H1 (cell line): ENCODE measurements around the gene MIF4GD. TPM values are rescaled to one million over a fixed set of nuclear protein-coding genes. Genes with fewer than 3 reads are reported as not detected.

Experiments used
- CTCF ChIA-PET: fragments of 300-600 bp; sonication (Branson Sonifier 250); formaldehyde crosslinking; loops from one replicate; lab custom pipeline; 2021; ENCODE audit not compliant: partially characterized antibody; lab: Charles Lee
- POLR2A ChIA-PET: fragments of 300-600 bp; sonication (Branson Sonifier 250); formaldehyde crosslinking; loops from one replicate; lab custom pipeline; 2021; ENCODE audit warnings: inconsistent platforms; ENCODE audit not compliant: partially characterized antibody; lab: Charles Lee
- DNase-seq, 2 experiments: peaks; one replicate each; pipeline versions ENCODE4 v3.0.0 to v3.0.0-alpha.2; 2010 to 2022; ENCODE audit warnings: low spot score in 2 of 2, low read depth in 1 of 2, mixed read lengths in 1 of 2
- FAIRE-seq: peaks from 2 replicates; lab custom pipeline; 2011; peaks lifted over from hg19 to GRCh38; lab: Jason Lieb, UNC
- H2AFZ ChIP-seq: 2 replicates; pipeline ENCODE4 v1.8.1; 2012; ENCODE audit warnings: low read length, inconsistent platforms
- H2AK5ac ChIP-seq: 2 replicates; pipeline ENCODE4 v1.6.1; 2013; ENCODE audit warnings: low read depth, low read length
- H2BK120ac ChIP-seq: replicated peaks from 2 replicates; pipeline ENCODE3; 2013; ENCODE audit warnings: low read depth, low read length, inconsistent platforms
- H2BK12ac ChIP-seq: 2 replicates; pipeline ENCODE4 v1.6.1; 2013; ENCODE audit warnings: low read depth, low read length
- H2BK15ac ChIP-seq: 2 replicates; pipeline ENCODE4 v1.6.1; 2013; ENCODE audit warnings: low read length
- H2BK20ac ChIP-seq: 2 replicates; pipeline ENCODE4 v1.6.1; 2013; ENCODE audit warnings: low read length
- H2BK5ac ChIP-seq: 2 replicates; pipeline ENCODE4 v1.6.1; 2013; ENCODE audit warnings: low read depth, low read length
- H3K14ac ChIP-seq: 2 replicates; pipeline ENCODE4 v1.6.1; 2013; ENCODE audit warnings: inconsistent platforms; ENCODE audit not compliant: insufficient read length
- H3K18ac ChIP-seq: 2 replicates; pipeline ENCODE4 v1.6.1; 2013; ENCODE audit warnings: low read length; ENCODE audit errors: extremely low read depth
- H3K23ac ChIP-seq: 2 replicates; pipeline ENCODE4 v1.6.1; 2013; ENCODE audit warnings: inconsistent platforms; ENCODE audit not compliant: insufficient read length
- H3K23me2 ChIP-seq: 2 replicates; pipeline ENCODE4 v1.6.1; 2013; ENCODE audit warnings: low read depth, low read length
- H3K27ac ChIP-seq: 2 replicates; pipeline ENCODE4 v1.6.1; 2011; ENCODE audit warnings: low read depth, low read length, inconsistent platforms
- H3K27me3 ChIP-seq, 4 experiments: replicated peaks in 1 of 4; 1 replicate in 1 of 4; 2 replicates in 3 of 4; pipeline versions ENCODE4 v1.6.1 to v1.8.1; 2011 to 2013; ENCODE audit warnings: low read length in 3 of 4, mild to moderate bottlenecking in 3 of 4, inconsistent platforms in 2 of 4, mixed read lengths in 2 of 4, moderate library complexity in 1 of 4; ENCODE audit not compliant: control insufficient read depth in 3 of 4, insufficient read depth in 3 of 4; ENCODE audit errors: extremely low read depth in 1 of 4
- H3K36me3 ChIP-seq, 4 experiments: 2 replicates each; pipeline versions ENCODE4 v1.6.1 to v1.8.1; 2011 to 2013; ENCODE audit warnings: mild to moderate bottlenecking in 4 of 4, low read length in 3 of 4, moderate library complexity in 2 of 4, control low read depth in 1 of 4, inconsistent platforms in 1 of 4; ENCODE audit not compliant: insufficient read depth in 4 of 4, control insufficient read depth in 2 of 4
- H3K4ac ChIP-seq: replicated peaks from 2 replicates; pipeline ENCODE3; 2013; ENCODE audit warnings: low read length, low read depth, mixed read lengths, inconsistent platforms; ENCODE audit not compliant: insufficient read length
- H3K4me1 ChIP-seq, 4 experiments: replicated peaks in 1 of 4; 1 replicate in 1 of 4; 2 replicates in 3 of 4; pipeline versions ENCODE4 v1.6.1 to v1.8.1; 2011 to 2013; ENCODE audit warnings: low read length in 3 of 4, inconsistent platforms in 2 of 4, mixed read lengths in 1 of 4; ENCODE audit not compliant: insufficient read depth in 4 of 4, control insufficient read depth in 3 of 4
- H3K4me2 ChIP-seq, 2 experiments: 2 replicates each; pipeline versions ENCODE4 v1.6.1 to v1.8.1; 2011 to 2013; ENCODE audit warnings: low read depth in 2 of 2, low read length in 2 of 2, control low read depth in 1 of 2, inconsistent platforms in 1 of 2, mild to moderate bottlenecking in 1 of 2; ENCODE audit not compliant: insufficient read depth in 1 of 2
- H3K4me3 ChIP-seq, 4 experiments: fragments of 200-600, 300-600 bp in 1 of 4; sonication (generic), shearing (Covaris generic), sonication (Bioruptor Twin) in 1 of 4; 2 replicates each; pipeline versions ENCODE4 v1.5.1 to v1.8.1; 2011 to 2016; ENCODE audit warnings: low read length in 4 of 4, low read depth in 3 of 4, control low read depth in 2 of 4, inconsistent platforms in 2 of 4, mild to moderate bottlenecking in 2 of 4, mixed read lengths in 1 of 4, moderate library complexity in 1 of 4; ENCODE audit not compliant: insufficient read depth in 2 of 4; ENCODE audit errors: extremely low read depth in 1 of 4
- H3K56ac ChIP-seq: replicated peaks from 2 replicates; pipeline ENCODE3; 2013; ENCODE audit warnings: low read depth, mild to moderate bottlenecking, mixed read lengths, low read length, inconsistent platforms; ENCODE audit not compliant: insufficient read length
- H3K79me1 ChIP-seq: 2 replicates; pipeline ENCODE4 v1.6.1; 2013; ENCODE audit warnings: low read depth, low read length, control low read depth
- H3K79me2 ChIP-seq, 2 experiments: 2 replicates each; pipeline versions ENCODE4 v1.6.1 to v1.8.1; 2012 to 2013; ENCODE audit warnings: low read length in 2 of 2, mild to moderate bottlenecking in 2 of 2, inconsistent platforms in 1 of 2; ENCODE audit not compliant: insufficient read depth in 2 of 2, control insufficient read depth in 1 of 2
- H3K9ac ChIP-seq, 4 experiments: replicated peaks in 1 of 4; 1 replicate in 1 of 4; 2 replicates in 3 of 4; pipeline versions ENCODE4 v1.6.1 to v1.8.1; 2011 to 2013; ENCODE audit warnings: low read depth in 3 of 4, low read length in 3 of 4, control low read depth in 2 of 4, mild to moderate bottlenecking in 2 of 4, moderate library complexity in 2 of 4, inconsistent platforms in 1 of 4; ENCODE audit errors: extremely low read depth in 1 of 4
- H3K9me3 ChIP-seq, 2 experiments: 2 replicates each; pipeline versions ENCODE4 v1.6.1 to v1.8.1; 2012 to 2013; ENCODE audit warnings: mild to moderate bottlenecking in 2 of 2, moderate library complexity in 2 of 2, control low read depth in 1 of 2, inconsistent platforms in 1 of 2, low read depth in 1 of 2, low read length in 1 of 2, mixed read lengths in 1 of 2; ENCODE audit not compliant: insufficient read depth in 2 of 2
- H4K20me1 ChIP-seq, 2 experiments: replicated peaks in 1 of 2; 2 replicates each; pipeline versions ENCODE3 to v1.8.1; 2011 to 2013; ENCODE audit warnings: inconsistent platforms in 2 of 2, low read length in 2 of 2, mild to moderate bottlenecking in 1 of 2; ENCODE audit not compliant: insufficient read depth in 2 of 2, control insufficient read depth in 1 of 2
- H4K5ac ChIP-seq: 2 replicates; pipeline ENCODE4 v1.6.1; 2013; ENCODE audit warnings: low read length, low read depth, mixed read lengths, inconsistent platforms; ENCODE audit not compliant: insufficient read length
- H4K8ac ChIP-seq: 2 replicates; pipeline ENCODE4 v1.8.0; 2013; ENCODE audit warnings: mild to moderate bottlenecking, moderate library complexity, low read length, inconsistent platforms; ENCODE audit not compliant: insufficient read depth; ENCODE audit errors: extremely low read depth
- H4K91ac ChIP-seq: replicated peaks from 2 replicates; pipeline ENCODE3; 2013; ENCODE audit warnings: low read length, mixed read lengths, inconsistent platforms; ENCODE audit not compliant: insufficient read length
- CTCF ChIP-seq, 3 experiments: IDR thresholded peaks; 1 replicate in 2 of 3; 2 replicates in 1 of 3; pipeline versions ENCODE4 v1.5.1 to v1.6.1; 2011; ENCODE audit warnings: low read length in 3 of 3, mild to moderate bottlenecking in 3 of 3, inconsistent platforms in 2 of 3, low read depth in 1 of 3, moderate library complexity in 1 of 3; ENCODE audit not compliant: insufficient read depth in 1 of 3; ENCODE audit errors: control extremely low read depth in 1 of 3
- KDM4A ChIP-seq: IDR thresholded peaks from one replicate; pipeline ENCODE4 v1.7.1; 2012; ENCODE audit warnings: low read depth, mild to moderate bottlenecking, moderate library complexity, low read length, inconsistent platforms; ENCODE audit not compliant: severe bottlenecking
- WGBS, 2 experiments: shearing (Covaris generic) in 1 of 2; methylation state at CpG; one replicate each; pipeline versions ENCODE4 v1.1.6 to v1.1.7; 2013 to 2015; ENCODE audit warnings: low lambda C conversion rate in 2 of 2, mixed read lengths in 2 of 2, inconsistent platforms in 1 of 2, low coverage in 1 of 2, missing lambda C conversion rate in 1 of 2; ENCODE audit not compliant: insufficient replicate concordance in 2 of 2, insufficient coverage in 1 of 2, insufficient read length in 1 of 2; ENCODE audit errors: extremely low coverage in 1 of 2, missing lambda C conversion rate in 1 of 2; 5-methylcytosine and 5-hydroxymethylcytosine counted together
- polyA plus RNA-seq, 7 experiments: library from polyadenylated mRNA; depleted of rRNA in 3 of 7; stranded (reverse) in 5 of 7; unstranded in 2 of 7; fragments of >200 nt in 5 of 7; fragments of 200-250 nt in 2 of 7; gene quantifications; 1 replicate in 5 of 7; 2 replicates in 1 of 7; 4 replicates in 1 of 7; pipeline versions ENCODE4 v1.2.1 to v1.2.3, GENCODE V29; 2011 to 2013; ENCODE audit warnings: missing spikeins in 2 of 7, mixed read lengths in 2 of 7
- total RNA-seq: library from RNA; stranded (reverse); fragmentation: NEBNext Ultra II Directional; extraction: Animal tissue kit (Norgen Biotek cat#: 25700); gene quantifications from 2 replicates; pipeline ENCODE4 v1.2.1, GENCODE V29; 2021

MIF4GD gene
- total and polyA plus RNA-seq, 2 of the 8 experiments (the other 6 are each of a cell fraction or from before 2014, with no cell fraction given) = 16.1 to 51.1 TPM

GRCh38 chr17:75317671-75318070 lies 46.6 kb upstream of the MIF4GD start:
- Histone ChIP-seq H2BK20ac (no peak overlapping the region), H2BK12ac (no peak overlapping the region), H4K5ac (no peak overlapping the region), H3K27ac (no peak overlapping the region), H3K4me1 (peaks cover 0 to 5% (median 0%) of the 10 kb centered on the region in 4 experiments; a peak in 2 of 7 replicates), H3K9ac (no peak overlapping the region), H3K79me2 (no peaks in the 10 kb centered on the region), H3K56ac (no peak overlapping the region), H2AFZ (no peak overlapping the region), H3K4ac (no peak overlapping the region), H3K14ac (no peak overlapping the region), H3K18ac (no peak overlapping the region), H3K9me3 (no peaks in the 10 kb centered on the region), H3K79me1 (no peaks in the 10 kb centered on the region), H3K27me3 (no peaks in the 10 kb centered on the region), H2AK5ac (no peak overlapping the region), H3K23ac (no peak overlapping the region), H4K8ac (no peak overlapping the region), H3K4me3 (no peak overlapping the region), H2BK15ac (no peak overlapping the region), H3K36me3 (peaks cover 5 to 22% (median 15%) of the 10 kb centered on the region in 4 experiments; a peak in 5 of 8 replicates), H2BK120ac (no peak overlapping the region), H4K20me1 (peaks cover 7 to 9% of the 10 kb centered on the region in 2 experiments), H3K23me2 (no peaks in the 10 kb centered on the region), H2BK5ac (no peak overlapping the region), H4K91ac (no peak overlapping the region), H3K4me2 (no peak overlapping the region)
- TF ChIP-seq CTCF (IDR thresholded peaks at IDR 0.05; ENCODE audit: control extremely low read depth in 1 of 3, insufficient read depth in 1 of 3, low read depth in 1 of 3, low read length in 3 of 3) (peak in 1 of 3 experiments; percentile 10; a peak in 1 of 4 replicates), KDM4A (no peak)
- FAIRE-seq (no peak), DNase-seq (peak in 1 of 2 experiments; percentile 9)
- CTCF ChIA-PET = interaction anchor here (0.7 to 2.8 kb wide), 8 partner anchors 9 to 315 kb away, joined by 3 to 9 read pairs (median 4); partner anchors contain the start of genes SLC25A19 and SMIM5
- 83% methylated on average over 11 of the region's 11 CpGs; no CpG with 5 or more reads in 1 of the 2 experiments for WGBS, 2 experiments
- POLR2A ChIA-PET = interaction anchor here (0.6 to 2.1 kb wide), 3 partner anchors 76 to 212 kb away, joined by 5 to 8 read pairs (median 6); no protein-coding TSS in a partner anchor
